Activated naive CD8-positive, alpha-beta T cell treated with anti-CD3 and anti-CD28 coated beads for 36 hours (primary cell): Measurements from ENCODE around the gene CCDC81. TPM values are rescaled to one million over a fixed set of nuclear protein-coding genes. Genes with fewer than 3 reads are reported as not detected.

Experiments
- DNase-seq: peaks from one replicate; pipeline ENCODE4 v3.0.0; 2021
- H3K27ac Mint-ChIP-seq: one replicate; pipeline ENCODE4 v1.8.0; 2022; ENCODE audit warnings: mild to moderate bottlenecking, moderate library complexity, mixed read lengths
- H3K27me3 Mint-ChIP-seq: one replicate; pipeline ENCODE4 v1.8.0; 2022; ENCODE audit warnings: mild to moderate bottlenecking, mixed read lengths
- H3K36me3 Mint-ChIP-seq: one replicate; pipeline ENCODE4 v1.8.0; 2021; ENCODE audit warnings: mild to moderate bottlenecking, mixed read lengths
- H3K4me1 Mint-ChIP-seq: one replicate; pipeline ENCODE4 v1.8.0; 2021; ENCODE audit warnings: mixed read lengths
- H3K4me3 Mint-ChIP-seq: one replicate; pipeline ENCODE4 v1.8.0; 2022; ENCODE audit warnings: mild to moderate bottlenecking, moderate library complexity, mixed read lengths
- H3K9me3 Mint-ChIP-seq: one replicate; pipeline ENCODE4 v1.8.0; 2022; ENCODE audit warnings: mixed read lengths
- total RNA-seq, 2 experiments: library from RNA; stranded (reverse); gene quantifications; one replicate each; pipeline ENCODE4 v1.2.3, GENCODE V29; 2021

CCDC81 gene
- total RNA-seq, 2 experiments from 2014 or later, result 0.16 to 0.42 TPM

DNA sequence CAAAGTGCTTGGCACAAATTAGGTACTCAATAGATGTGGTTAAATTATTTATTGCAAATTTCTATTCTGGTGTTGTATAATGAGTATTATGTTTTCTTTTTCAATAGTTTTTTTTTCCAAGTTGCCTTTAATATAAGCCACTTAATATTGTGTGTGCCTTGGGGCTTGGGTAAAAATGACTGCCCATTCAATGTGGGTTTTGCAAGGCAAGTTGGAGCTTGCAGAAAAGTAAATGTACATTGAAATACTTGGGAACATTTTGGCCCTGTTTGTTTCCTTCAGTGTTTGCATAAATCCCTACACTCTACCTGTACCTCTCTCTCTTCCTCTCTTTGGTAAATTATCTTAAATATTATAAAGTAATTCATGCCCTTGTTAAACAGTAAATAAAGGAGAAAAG lies 2.1 kb upstream of the CCDC81 start:
- Mint-ChIP-seq H3K9me3 (peaks cover 2% of the 10 kb centered on the region), H3K27me3 (peaks cover 17% of the 10 kb centered on the region), H3K4me3 (no peak overlapping the region), H3K36me3 (peaks cover 2% of the 10 kb centered on the region), H3K4me1 (peaks cover 3% of the 10 kb centered on the region), H3K27ac (no peak overlapping the region)
- no peak for DNase-seq

DNA sequence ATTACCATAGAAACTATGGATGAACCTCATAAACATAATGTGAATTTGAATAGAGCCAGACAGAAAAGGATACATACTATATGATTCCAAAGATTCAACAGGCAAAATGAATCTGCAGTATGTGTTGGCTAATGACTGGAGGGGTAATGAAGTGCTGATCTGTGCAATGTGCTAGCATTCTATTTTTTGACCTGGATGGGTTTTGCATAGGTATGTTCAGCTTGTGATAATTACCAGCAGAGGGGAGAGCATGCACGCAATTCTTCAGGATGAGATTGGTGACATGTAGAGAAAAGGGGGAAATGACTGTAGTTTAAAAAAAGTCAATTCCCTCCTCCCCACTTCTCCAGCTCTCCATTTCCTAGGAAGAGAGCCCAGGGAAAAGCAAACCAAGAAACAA lies 618 bp upstream of the CCDC81 start:
- Mint-ChIP-seq H3K27me3 (peaks cover 19% of the 10 kb centered on the region), H3K4me3 (no peak overlapping the region), H3K36me3 (peaks cover 2% of the 10 kb centered on the region), H3K4me1 (peaks cover 3% of the 10 kb centered on the region), H3K9me3 (peaks cover 2% of the 10 kb centered on the region), H3K27ac (no peak overlapping the region)
- no peak for DNase-seq

- no peak overlapping the region for H3K27ac Mint-ChIP-seq
- H3K36me3 Mint-ChIP-seq, result no peaks in the 10 kb centered on the region
- DNase-seq, result no peak
- peaks cover 2% of the 10 kb centered on the region for H3K9me3 Mint-ChIP-seq
- H3K27me3 Mint-ChIP-seq, result peaks cover 19% of the 10 kb centered on the region
- no peaks in the 10 kb centered on the region for H3K4me1 Mint-ChIP-seq
- no peak overlapping the region for H3K4me3 Mint-ChIP-seq
Observed at GRCh38 chr11:86377972-86378371, 3.3 kb downstream of the CCDC81 start.

DNA sequence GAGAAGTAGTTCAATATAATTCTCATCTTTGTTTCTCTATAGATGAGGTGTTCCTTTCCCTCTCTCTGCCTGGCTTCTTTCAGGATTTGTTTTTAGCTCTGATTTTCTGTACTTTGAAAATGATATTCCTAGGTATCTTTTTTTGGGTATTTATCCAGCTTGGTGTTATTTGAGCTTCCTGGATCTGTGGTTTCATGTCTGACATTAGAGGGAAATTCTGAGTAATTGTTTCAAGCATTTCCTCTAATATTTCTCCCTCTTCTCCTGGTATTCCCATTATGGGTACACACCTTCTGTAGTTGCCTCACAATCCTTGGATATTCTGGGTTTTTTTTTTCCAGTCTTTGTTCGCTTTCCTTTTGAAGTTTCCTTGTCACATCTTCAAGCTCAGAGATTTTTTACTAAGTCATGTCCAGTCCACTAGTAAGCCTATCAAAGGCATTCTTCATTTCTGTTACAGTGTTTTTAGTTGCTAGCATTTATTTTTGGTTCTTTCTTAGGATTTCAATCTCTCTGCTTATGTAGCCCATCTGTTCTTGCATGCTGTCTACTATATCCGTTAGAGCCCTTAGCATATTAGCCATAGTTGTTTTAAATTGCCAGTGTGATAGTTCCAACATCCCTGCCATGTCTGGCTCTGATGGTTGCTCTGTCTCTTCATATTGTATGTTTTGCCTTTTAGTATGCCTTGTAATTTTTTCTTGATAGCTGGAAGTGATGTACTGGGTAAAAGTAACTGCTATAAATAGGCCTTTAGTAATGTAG lies 5.8 kb downstream of the CCDC81 start:
- H3K27ac Mint-ChIP-seq, result no peak overlapping the region
- DNase-seq, result no peak
- H3K4me3 Mint-ChIP-seq, result no peak overlapping the region
- no peaks in the 10 kb centered on the region for H3K4me1 Mint-ChIP-seq
- H3K36me3 Mint-ChIP-seq, result no peaks in the 10 kb centered on the region
- peaks cover 2% of the 10 kb centered on the region for H3K9me3 Mint-ChIP-seq
- peaks cover 6% of the 10 kb centered on the region for H3K27me3 Mint-ChIP-seq

GRCh38 chr11:86383041-86383955 lies 8.6 kb downstream of the CCDC81 start:
- Mint-ChIP-seq H3K27ac (no peak overlapping the region), H3K9me3 (no peaks in the 10 kb centered on the region), H3K36me3 (no peaks in the 10 kb centered on the region), H3K27me3 (no peaks in the 10 kb centered on the region), H3K4me1 (no peaks in the 10 kb centered on the region), H3K4me3 (no peak overlapping the region)
- DNase-seq, result no peak

GRCh38 chr11:86386283-86386682 lies 11.6 kb downstream of the CCDC81 start:
- Mint-ChIP-seq H3K4me3 (no peak overlapping the region), H3K36me3 (peaks cover 2% of the 10 kb centered on the region), H3K9me3 (no peaks in the 10 kb centered on the region), H3K4me1 (no peaks in the 10 kb centered on the region), H3K27ac (no peak overlapping the region), H3K27me3 (no peaks in the 10 kb centered on the region)
- no peak for DNase-seq

- H3K27ac Mint-ChIP-seq, result no peak overlapping the region
- no peaks in the 10 kb centered on the region for H3K9me3 Mint-ChIP-seq
- no peak overlapping the region for H3K4me3 Mint-ChIP-seq
- H3K27me3 Mint-ChIP-seq, result no peaks in the 10 kb centered on the region
- DNase-seq, result no peak
- no peaks in the 10 kb centered on the region for H3K4me1 Mint-ChIP-seq
- H3K36me3 Mint-ChIP-seq, result peaks cover 2% of the 10 kb centered on the region
Observed at GRCh38 chr11:86386746-86387145, 12.1 kb downstream of the CCDC81 start.

GRCh38 chr11:86388198-86388597 lies 13.5 kb downstream of the CCDC81 start:
- Mint-ChIP-seq H3K36me3 (peaks cover 2% of the 10 kb centered on the region), H3K4me3 (no peak overlapping the region), H3K9me3 (no peaks in the 10 kb centered on the region), H3K27me3 (no peaks in the 10 kb centered on the region), H3K27ac (no peak overlapping the region), H3K4me1 (no peaks in the 10 kb centered on the region)
- no peak for DNase-seq

DNA sequence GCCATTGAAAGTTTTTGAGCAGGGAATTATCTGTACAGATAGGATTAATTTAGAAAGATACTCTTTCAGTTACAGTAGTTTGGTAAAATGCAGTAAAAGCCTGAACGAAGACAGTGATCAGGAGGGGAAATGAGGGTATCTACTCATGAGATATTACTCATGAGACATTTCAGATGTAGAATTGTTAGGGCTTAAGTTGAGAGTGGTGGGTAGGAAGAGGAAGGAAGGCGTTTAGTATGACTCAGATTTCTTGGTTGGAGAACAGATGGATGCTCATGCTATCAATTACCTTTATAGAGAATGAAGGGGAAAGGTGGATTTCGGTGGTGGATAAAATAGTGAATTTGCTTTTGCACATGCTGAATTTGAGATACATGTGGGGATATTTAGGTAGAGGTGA lies 15.8 kb downstream of the CCDC81 start:
- Mint-ChIP-seq H3K4me1 (no peaks in the 10 kb centered on the region), H3K27me3 (no peaks in the 10 kb centered on the region), H3K4me3 (no peak overlapping the region), H3K9me3 (no peaks in the 10 kb centered on the region), H3K27ac (no peak overlapping the region), H3K36me3 (peaks cover 2% of the 10 kb centered on the region)
- DNase-seq, result no peak

DNA sequence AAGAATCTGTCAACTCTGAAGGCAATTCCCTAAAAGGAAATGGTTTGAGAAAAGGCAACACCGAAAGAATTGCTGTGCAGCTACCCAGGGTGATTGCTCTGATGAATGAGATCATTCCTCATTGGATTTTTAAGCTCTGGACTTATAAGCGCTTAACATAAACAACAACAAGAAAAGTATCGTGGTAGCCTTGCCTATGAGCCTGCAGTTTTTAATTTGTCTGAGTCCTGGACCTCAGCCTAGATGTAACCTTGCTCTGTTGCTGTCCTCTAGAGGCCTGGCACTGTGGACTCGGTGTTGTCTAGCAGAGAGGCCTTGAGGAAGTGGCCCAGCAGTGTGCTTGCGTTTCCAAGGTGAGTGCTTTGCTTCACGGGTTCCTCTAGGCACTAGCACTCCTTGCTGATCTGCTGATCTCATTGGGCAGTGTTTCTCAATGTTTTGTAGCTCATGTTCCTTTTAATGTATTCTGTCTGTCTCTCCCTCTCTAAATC lies 20.4 kb downstream of the CCDC81 start:
- Mint-ChIP-seq H3K9me3 (no peaks in the 10 kb centered on the region), H3K36me3 (no peaks in the 10 kb centered on the region), H3K27me3 (no peaks in the 10 kb centered on the region), H3K27ac (no peak overlapping the region), H3K4me3 (no peak overlapping the region), H3K4me1 (peaks cover 5% of the 10 kb centered on the region)
- DNase-seq, result no peak

DNA sequence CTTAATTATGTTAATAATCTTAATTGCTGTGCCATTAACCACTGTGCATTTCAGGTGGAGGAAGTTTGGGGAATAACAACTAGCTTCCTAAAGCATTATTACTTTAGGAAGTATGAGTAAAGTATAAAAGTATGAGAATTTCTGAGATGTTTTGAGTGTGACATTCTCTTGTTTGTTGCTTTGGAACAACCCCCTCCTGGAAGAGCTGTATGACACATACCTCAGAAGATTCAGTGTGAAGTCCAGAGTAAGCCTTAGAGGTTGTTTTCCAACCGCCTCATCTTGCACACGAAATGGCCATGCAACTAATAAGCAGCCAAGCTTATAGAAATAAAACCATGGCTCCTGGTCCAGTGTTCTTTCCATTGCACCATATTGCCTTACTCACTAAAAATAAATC lies 21.7 kb downstream of the CCDC81 start:
- DNase-seq, result no peak
- Mint-ChIP-seq H3K4me3 (no peak overlapping the region), H3K4me1 (peaks cover 5% of the 10 kb centered on the region), H3K27me3 (no peaks in the 10 kb centered on the region), H3K36me3 (peaks cover under 1% of the 10 kb centered on the region), H3K27ac (no peak overlapping the region), H3K9me3 (no peaks in the 10 kb centered on the region)

GRCh38 chr11:86397351-86397750 lies 22.7 kb downstream of the CCDC81 start:
- no peak overlapping the region for H3K4me3 Mint-ChIP-seq
- H3K27me3 Mint-ChIP-seq, result no peaks in the 10 kb centered on the region
- no peak overlapping the region for H3K27ac Mint-ChIP-seq
- no peak for DNase-seq
- no peaks in the 10 kb centered on the region for H3K9me3 Mint-ChIP-seq
- H3K36me3 Mint-ChIP-seq, result peaks cover 2% of the 10 kb centered on the region
- peaks cover 5% of the 10 kb centered on the region for H3K4me1 Mint-ChIP-seq

DNA sequence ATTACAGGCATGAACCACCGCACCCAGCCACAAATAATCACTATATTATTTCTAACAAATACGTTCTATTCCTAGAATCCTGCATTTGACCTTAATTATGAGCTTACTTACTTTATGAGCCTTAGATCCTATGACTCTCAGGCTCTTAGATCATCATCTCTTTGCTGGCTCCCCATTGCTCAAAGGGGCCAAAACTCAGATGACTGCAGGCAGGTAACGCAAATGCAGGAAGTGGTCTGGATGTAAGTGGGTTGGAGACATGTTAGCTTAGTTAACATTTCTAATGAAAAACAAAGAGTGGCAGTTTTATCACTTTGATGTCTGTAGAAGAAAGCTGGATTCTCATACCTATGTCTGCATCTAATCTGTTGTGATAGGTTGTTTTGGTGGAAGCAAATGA lies 23.4 kb downstream of the CCDC81 start:
- no peaks in the 10 kb centered on the region for H3K9me3 Mint-ChIP-seq
- peaks cover 2% of the 10 kb centered on the region for H3K36me3 Mint-ChIP-seq
- no peak overlapping the region for H3K4me3 Mint-ChIP-seq
- H3K4me1 Mint-ChIP-seq, result peaks cover 5% of the 10 kb centered on the region
- DNase-seq, result no peak
- H3K27me3 Mint-ChIP-seq, result no peaks in the 10 kb centered on the region
- H3K27ac Mint-ChIP-seq, result no peak overlapping the region

DNA sequence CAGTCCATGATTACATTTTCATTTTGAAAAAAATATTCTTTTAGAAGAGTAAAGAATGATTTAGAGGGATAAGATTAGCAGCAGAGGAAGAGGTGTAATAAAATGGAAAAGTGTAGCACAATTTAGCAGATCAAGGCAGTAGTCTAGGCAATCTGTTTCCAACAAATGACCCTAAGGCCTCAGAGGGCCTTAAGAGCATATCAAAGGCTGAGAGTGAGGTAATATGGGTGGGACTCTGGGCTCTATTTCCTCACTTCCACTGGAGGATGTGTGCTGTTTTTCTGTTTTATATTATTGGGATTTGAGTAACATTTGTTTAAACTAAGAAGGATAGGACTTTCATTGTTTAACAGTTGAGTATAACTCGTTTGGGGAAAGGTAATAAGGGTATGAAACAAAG lies 28.8 kb downstream of the CCDC81 start:
- no peaks in the 10 kb centered on the region for H3K4me1 Mint-ChIP-seq

DNA sequence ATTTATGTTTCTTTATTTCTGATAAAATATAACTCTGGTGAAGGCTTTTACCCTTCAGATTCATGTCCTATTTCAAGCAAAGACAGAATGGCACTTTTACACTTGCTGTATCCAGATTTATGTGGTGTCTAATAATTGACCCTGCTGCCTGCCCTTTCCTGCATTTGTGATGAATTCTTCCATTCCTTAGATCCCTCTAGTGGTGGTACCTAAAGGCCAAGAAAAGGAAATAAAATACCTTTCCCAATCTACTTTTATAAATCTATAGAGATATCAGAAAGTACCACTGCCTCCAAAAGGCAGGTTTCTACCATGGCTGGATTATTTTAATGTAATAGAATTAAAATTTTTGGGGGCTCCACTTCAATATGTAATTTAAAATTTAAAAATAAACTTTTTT lies 34.2 kb downstream of the CCDC81 start:
- Mint-ChIP-seq H3K36me3 (peaks cover 3% of the 10 kb centered on the region), H3K27me3 (no peaks in the 10 kb centered on the region)

More for the DNA sequence above, 28.8 kb downstream of the CCDC81 start:
- no peak overlapping the region for H3K27ac Mint-ChIP-seq
- H3K4me3 Mint-ChIP-seq, result no peak overlapping the region
- H3K27me3 Mint-ChIP-seq, result no peaks in the 10 kb centered on the region
- no peaks in the 10 kb centered on the region for H3K9me3 Mint-ChIP-seq
- peaks cover 2% of the 10 kb centered on the region for H3K36me3 Mint-ChIP-seq
- DNase-seq, result no peak

More for the DNA sequence above, 34.2 kb downstream of the CCDC81 start:
- no peaks in the 10 kb centered on the region for H3K4me1 Mint-ChIP-seq
- H3K4me3 Mint-ChIP-seq, result no peak overlapping the region
- no peak for DNase-seq
- no peak overlapping the region for H3K27ac Mint-ChIP-seq
- H3K9me3 Mint-ChIP-seq, result no peaks in the 10 kb centered on the region
